EL (cell line): ENCODE data around the gene TMEM164.
A peak's percentile ranks its signal among the peaks of the same experiment; 100 is the strongest.

Source experiments
- DNase-seq: peaks from one replicate; pipeline ENCODE4 v3.0.0-alpha.2; 2016

TMEM164 gene

DNA sequence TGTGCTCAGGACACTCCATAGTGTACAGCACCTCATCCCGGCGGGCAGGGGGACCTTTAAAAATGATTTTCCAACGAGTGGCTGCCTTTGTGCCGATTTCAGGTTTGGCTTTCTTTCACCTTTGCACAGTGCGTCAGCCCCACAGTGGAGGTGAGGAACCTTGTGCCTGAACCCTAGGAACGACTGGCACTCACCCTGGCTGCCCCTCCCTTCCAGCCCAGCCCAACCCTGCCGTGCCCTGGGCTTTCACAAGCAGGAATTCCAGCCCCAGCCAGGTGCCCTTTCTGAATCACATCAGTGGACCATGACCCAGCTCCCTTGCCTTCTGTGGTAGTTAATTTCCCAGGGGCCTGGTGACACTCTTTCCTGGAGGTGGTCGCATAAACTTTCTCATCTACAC is 1.3 kb downstream of the TMEM164 start:
- no peak for DNase-seq

DNA sequence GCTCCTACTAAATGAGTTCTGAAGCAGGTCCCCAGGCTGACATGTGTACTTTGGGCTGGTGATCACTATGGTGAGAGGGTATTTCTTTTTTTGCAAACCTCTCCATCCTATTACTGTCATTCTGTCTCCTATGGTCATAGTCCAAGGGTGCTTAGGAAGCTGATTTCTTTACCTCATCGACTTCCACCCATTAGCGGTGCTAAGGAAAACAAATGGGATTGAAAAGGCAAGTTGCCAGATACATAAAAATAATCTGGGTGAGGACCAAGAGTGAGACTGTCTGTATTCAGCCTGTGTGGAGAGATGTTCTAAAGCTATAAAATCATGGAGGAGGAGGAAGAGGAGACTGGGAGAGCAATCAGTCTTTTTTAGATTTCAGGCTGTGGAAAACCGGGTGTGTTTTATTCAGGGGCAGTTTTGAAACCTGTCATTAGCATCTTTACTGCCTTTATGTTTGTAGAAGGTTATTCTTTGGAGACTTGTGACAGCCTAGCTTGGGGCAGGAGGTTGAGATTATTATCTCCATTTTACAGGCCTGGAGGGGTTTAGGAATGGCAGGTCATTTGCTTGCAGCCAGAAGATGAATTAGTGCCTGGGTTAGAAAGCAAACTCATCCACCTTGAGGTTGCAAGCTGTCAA is 1.9 kb downstream of the TMEM164 start:
- DNase-seq: no peak

DNA sequence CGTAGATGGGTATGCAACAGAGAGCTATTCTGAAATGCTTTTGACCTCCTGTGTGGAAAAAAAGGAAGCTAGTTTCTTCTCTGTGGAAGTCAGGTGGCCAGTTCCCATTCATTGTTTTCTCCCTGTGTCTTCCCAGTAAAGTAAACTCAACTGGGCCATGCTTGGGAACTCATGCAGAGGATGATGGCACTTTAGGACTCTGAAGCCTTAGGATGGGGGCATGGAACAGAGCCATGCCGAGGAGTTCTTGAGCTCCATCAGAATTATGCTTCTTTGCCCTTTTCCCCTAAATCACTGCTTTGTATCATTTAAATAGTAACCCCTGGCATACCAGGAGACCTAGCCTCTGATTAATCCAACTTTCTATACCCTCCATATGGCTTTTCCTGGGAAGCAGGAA is 3.2 kb downstream of the TMEM164 start:
- no peak for DNase-seq

DNA sequence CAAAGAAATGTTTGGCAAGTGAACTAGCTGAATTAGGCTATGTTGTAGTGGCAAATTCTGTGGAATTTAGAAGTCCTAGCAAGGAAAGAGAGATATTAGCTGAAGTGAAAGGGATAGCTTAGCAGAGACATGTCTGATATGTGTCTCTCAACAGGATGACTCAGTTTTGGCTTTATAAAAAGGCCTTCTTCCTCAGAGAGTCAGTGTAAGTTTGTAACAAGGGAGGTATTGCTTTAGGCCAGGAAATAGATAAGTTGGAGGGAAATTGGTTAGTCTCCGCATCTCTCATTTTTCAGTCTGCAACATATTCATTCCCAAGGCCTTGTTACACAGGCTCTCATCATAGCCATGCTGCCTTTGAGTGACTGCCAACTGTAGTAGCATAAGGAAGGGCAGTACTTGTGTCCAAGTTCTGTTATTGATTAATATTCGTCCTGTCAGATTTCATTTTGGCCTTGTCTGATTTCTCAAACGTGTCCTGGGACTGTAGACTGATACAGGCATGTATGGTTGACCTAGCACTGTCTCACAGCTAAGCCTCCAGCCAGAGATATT is 4.0 kb downstream of the TMEM164 start:
- no peak for DNase-seq

DNA sequence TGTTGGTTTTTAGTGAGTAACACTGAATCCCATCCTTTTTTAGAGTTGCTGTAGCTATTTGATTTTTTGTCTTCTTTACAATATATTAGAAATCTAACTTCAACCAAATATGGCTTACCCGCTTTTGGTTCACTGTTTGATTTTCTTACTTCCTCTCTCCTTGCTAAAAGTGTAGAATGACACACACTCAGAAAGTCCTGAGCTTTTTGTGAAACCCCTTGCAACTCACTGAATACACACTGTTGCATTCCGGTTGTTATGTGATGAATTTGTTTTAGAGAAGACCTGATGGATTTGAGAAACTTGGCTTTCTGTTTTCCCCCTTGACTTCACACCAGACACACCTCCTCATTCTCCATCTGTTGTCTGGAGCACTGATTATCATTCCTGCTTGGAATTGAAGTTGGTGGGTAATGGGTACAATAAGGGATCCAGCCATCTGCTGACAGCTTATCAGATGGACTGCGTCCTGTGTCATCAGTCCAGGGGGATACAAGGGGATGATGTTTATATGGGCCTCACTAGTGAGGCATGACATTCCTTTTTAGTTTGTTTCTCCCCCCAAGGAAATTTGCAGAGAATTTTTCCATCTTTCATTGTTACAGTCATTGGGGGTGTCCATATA is 5.2 kb downstream of the TMEM164 start:
- no peak for DNase-seq

DNA sequence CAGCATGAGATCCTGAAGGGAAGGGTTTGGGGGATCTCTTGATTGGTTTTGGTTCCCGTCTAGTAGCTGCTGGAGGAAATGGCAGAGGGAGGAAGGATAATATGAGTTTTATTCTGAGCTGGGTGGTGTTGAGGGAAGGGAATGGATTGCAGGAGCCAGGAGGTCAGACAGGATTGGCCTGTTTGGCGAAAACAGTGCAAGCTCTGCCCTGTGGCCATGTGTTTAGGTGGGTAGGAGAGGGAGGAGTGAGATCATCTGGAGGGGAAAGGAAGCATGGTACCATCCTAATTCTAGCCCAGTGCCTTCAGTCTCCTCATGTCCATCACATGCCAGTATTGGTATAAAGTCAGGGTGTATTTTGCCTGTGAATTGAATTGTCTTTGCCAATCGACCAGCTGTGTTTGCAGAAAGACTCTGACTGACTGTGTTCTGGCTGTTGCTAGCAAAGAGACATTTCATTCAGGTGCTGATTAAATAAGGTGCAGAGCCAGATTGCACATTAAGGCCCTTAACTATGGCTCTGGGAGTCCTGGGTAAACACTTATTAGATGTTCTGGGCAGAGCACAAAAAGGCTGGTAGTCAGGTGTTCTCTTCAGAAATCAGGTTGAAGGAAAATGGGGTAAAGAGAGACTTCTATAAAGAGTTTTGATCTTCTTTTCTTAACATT is 10.0 kb downstream of the TMEM164 start:
- DNase-seq: no peak

DNA sequence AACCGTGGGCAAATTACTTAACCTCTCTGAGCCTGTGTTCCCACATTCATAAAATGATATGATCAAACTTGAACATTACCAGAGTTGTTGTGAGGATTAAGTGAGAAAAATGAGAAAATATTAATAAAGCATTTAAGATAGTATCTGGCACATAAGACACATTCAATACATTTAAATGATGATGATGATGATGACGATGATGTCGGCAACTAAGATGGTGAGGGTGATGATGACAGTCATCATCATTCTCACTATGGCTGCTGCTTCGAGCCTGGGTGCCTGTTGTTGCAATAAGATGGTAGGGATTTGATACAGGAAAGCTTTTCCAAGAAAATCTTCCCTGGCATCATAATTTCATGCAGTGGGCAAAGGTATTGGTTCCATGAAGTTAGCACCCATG is 11.1 kb downstream of the TMEM164 start:
- DNase-seq: no peak

DNA sequence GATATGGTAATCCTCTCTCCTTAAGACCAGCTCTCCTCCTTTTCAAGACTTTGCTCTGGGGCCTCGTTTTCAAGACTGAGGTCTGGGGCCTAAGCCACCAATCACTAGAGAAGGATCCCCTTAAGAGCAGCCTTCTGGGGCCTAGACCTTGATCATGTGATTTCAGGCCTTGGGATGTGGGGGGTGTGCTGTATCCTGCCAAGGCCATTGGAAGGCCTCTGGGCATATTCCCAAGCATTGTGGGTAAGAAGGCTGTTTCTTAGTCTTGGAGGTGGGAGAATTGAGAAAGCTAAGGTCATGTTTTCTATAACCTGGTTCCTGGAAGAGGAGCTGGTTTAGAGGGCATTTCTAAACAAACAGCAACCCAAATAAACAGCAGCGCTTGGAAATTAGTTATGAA is 12.1 kb downstream of the TMEM164 start:
- peak; percentile 1 for DNase-seq

DNA sequence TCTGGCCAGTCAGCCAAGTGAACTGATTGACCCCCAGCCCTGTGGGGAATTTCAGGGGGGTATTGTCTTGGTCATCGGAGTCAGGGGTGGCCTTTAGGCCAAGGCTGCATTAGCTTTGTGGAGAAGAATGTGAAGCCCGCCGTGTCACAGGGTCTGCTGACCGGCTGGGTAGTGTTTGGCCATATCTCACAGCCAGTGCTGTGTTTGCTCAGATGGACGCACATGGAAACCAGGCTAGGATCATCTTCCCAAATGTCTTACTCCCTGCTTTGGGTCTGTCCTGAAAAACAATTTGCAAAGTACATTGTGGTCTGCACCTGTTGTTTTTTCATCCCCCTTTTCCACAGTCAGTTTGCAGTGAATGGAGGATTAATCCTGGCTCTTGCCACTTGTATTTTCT is 13.0 kb downstream of the TMEM164 start:
- no peak for DNase-seq

DNA sequence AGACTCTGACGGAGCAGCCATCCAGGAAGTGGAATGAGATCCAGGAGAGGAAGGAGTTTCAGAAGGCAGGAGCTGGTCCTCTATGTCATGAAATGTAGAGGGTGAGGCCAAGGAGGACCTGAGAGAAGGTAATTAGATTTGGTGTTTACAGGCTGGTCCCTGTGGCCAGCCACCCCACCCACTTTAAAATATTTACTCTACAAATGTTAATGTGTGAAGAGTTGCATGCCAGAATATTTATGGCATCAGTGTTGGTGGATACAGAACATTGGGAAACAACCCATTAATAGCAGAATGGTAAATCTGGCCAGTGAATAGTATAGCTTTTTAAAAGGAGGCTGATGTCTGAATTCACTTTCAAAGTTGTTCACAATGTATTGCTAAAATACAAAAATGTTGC is 17.6 kb downstream of the TMEM164 start:
- DNase-seq: no peak

DNA sequence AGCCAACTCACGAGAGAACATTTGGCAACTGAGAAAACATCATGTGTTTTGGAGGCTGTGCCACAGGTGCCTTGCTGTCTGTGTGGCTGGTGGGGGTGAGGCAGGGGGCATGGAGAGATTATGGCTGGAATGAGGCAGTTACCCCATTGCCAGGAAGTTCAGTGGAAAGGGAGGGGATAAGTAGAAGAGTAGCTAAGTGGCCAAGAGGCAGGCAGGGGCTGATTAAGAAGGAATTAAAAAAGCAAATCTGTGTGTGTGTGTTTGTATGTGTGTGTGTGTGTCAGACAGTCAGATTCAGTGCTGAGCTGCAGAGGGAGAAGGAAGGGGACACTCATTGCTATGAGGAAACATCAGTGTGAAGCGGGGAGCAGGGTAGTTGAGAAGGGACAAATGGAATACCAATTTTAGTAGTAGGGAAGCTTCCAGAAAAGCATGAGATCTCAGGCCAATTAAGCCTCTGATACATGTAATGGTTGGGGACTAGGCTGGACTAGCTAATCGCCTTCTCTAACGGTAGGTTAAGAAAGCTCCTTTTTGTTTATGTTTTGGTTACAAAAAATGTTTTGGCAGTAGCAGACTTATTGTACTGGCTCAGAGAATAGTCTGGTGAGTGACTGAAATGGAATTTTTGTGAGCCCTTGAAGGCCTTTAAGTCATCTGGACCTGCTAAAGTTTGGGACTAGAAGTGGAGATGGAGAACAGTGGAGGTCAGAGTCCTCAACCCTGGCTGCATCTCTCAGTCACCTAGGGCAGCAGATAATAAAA is 18.5 kb downstream of the TMEM164 start:
- peak; percentile 59 for DNase-seq

DNA sequence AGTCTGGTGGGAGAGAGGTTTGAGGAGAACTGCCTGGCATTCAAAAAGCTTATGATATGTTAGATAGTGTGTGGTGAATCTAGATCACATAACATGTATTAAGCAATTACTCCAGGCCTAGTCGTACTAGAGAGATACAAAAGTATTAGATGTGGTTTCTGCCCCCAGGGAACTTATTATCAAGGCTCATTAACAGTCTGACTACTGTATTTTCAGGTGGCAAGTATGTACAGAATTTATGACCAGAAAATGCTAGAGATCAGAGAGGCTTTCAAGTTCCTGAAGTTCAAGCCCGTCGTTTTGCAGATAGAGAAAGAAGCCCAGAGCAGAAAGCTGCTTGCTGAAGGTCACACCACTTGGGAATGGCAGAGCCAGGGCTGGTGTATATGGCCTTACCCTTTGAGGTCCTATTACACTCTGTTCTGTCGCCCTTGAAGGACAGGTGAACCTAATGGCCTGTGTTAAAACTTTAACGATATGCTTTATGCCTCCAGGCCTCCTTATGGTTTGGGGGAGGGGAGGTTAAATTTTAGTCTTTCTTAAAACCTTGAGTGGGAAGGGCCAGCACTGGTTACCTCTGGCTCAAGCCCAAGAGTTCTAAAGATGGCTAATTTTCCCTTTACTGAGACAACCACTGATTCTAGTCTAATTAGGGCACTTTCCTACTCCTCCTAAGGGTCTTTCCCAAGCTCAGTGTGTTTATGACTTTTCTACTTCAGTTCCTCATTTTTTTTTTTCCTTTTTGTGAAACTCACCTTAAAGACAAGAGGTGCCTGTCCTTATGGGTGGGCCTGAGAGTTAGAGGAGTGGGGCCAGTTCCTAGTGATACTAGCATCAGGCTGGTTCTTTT is 19.9 kb downstream of the TMEM164 start:
- no peak for DNase-seq

DNA sequence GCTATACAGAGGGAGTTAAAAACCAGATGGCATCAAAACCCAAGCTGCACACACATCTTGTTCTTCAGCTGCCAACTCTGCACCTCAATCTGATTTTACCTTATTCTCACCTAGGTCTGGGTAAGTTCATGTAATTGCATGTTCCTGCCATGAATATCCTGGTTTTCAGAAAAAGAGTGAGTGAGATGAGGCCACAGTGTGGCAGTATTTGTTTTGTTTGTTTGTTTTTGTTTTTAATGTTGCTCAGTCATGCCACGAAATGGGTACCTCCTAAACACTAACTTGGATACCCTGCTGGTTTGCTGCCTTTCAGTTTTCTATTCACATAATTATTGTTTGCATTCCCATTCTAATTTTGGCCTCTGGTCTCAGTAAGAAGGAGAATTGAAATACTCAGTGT is 22.5 kb downstream of the TMEM164 start:
- DNase-seq: no peak

DNA sequence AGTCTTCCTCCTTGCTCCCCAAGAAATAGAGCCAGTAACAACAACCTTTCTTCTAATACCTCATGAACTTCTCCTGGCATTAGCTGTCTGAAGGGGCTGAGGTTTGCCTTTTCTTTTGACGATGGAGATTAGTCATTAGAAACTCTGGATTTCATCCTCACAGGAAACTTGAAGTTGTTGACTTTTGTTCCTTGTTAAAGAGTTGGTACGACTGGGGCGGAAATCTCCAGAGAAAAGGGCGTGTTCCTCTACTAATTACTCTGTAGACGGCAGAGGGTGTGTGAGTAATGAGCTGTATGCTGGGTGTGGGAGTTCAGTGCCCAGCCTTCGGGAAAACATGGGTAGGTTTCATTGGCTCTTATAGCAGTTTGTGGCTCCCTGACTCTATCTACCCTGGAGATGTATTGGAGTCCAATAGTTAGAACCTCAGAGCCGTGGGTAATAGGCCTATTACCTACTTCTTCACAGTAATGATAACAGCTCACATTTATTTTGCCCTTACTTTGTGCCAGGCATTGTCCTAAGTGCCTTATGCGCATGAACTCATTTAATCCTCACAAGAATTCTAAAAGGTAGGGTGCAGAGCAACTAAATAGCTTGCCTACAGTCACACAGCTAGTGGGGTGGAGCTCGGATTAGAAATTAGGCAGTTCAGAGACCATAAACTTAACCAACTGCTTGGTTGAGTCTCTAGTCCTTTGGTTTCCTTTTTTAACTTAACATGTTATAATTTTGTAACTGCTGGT is 23.4 kb downstream of the TMEM164 start:
- DNase-seq: no peak

DNA sequence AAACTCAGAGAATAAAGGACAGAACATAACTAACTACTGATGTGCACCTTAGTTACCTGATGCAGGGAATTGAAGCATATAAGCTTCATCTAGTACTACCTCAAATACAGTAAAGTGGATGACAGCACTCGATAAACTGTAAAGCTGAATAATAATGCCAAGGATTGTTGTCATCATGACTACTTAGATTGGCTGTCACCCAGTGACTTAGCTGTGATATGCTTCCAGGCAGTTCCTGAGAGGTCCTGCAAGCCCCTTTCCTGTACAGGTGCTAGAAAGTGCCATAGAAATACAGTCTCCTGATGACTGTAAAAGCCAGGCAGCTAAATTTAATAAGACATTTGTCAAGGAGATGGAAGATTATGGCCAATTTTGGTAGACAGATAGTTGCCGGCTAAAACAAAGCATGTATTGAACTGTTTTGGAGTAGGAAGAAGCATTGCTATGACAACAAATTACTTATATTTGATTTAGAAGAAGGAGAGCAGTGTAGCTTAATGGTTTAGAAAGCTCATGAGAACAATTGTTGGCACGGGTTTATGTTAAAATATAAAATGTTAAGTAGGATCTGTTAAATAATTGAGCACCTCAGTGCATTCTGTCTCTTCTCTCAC is 29.7 kb downstream of the TMEM164 start:
- DNase-seq: no peak

DNA sequence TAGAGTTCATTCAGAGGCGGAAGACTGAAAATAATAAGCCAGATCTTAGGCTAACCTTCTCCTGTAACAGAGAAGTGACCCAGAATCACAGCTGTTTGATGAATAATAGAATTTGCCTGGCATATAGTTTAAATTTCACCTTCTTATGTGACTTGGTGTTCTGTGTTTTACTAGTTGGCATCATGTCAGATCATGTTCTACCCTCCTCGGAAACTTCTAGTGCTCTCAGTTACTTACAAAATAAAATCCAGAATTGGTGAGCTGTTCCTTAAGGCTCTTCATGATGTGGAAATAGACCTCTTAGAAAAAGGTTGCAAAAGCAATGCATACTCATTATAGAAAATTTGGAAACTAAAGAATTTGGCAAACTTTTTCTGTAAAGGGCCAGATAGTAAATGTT is 31.1 kb downstream of the TMEM164 start:
- DNase-seq: no peak

DNA sequence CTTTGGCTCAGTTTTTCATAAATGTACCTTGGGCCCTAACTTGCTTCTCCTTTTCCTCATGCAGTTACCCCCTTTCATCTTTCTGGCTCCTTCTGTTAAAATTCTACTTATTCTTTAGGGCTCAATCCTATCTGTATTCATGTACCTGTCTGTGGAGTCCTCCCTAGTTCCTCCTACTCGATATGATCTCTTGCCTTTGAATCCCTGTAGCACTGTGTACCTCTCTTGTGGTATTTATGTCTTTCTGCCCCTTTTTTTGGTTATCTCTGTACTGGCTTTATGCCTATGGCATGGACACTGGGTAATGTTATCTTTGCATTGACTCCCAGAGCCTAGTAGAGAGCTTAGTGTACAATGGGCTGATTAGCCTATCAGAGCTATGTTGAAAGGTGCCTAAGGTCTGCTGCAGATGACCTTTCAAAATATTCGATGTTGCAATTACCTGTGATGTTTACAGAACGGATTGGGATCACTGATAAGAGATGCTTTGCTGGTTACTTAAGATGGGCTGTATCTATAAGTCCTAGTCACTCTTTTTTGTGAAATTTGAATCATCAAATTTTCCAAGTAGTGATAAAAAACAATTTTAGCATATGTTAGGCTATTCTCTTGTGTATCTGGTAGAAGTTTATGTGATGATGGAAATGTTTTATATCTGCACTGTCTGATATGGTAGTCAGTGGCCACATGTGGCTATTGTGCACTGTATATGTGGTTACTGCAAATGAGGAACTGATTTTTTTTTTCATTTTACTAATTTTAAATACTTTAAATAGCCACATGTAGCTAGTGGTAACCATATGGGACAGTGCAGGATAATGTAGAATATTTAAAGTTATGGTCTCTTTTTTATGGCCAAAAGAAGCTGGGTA is 33.5 kb downstream of the TMEM164 start:
- DNase-seq: no peak

DNA sequence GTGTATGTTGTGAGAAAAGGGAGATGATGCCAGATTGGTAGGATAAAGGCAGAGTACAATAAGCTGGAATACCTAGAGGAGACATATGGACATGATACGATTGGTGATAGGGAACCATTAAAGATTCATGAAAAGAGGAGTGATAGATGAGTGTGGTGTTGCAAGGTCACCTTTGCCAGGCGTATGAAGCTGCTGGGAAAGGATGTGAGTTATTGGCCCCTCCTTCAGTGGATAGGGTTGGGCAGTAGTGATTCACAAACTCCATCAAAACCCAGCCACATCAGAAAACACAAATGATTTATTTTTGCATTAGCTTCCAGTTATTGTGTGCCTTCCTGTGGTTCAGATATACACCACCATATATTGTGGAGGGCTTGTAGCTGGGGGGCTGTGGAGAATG is 34.3 kb downstream of the TMEM164 start:
- no peak for DNase-seq

DNA sequence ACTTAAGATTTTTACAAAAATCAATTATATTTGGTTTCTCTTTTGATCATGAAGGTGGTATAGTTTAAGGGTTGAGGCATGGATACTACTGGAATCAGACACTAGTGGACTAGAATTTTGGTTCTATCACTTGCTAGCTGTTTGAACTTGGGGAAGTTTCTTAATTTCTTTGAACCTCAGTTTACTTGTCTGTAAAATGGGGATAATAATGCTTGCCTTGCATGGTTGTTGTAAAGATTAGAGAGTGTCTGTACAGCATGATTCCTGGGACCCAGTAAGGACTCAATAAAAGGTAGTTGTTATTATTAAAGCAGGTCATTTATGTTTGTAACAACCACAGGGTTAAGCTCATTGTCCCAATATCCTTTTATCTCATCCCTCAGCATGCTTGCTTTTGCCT is 36.0 kb downstream of the TMEM164 start:
- no peak for DNase-seq

DNA sequence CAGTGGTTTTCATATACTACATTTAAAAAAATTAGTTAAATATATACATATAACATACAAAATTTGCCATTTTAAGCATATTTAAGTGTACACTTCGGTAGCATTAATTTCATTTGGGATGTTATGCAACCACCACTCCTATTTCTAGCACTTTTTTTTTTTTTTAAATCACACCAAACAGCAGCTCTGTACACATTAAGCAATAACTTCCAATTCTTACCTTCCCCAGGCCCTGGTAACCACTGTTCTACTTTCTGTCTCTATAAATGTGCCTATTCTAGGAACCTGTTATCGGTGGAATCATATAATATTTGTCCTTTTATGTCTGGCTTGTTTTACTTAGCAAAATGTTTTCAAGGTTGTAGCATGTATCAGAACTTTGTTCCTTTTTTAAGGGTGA is 39.1 kb downstream of the TMEM164 start:
- no peak for DNase-seq
